Fibroblast of skin of back (primary cell): ENCODE measurements around the gene SMTN.
A peak's percentile ranks its signal among the peaks of the same experiment; 100 is the strongest.
"Not testable (repeated sequence)": the region's sequence is repeated elsewhere in the genome, so short reads cannot be mapped to it uniquely, and the experiment has no call there.

Source experiments
- DNase-seq: peaks from one replicate; pipeline ENCODE4 v3.0.0-alpha.2; 2013

SMTN gene

DNA sequence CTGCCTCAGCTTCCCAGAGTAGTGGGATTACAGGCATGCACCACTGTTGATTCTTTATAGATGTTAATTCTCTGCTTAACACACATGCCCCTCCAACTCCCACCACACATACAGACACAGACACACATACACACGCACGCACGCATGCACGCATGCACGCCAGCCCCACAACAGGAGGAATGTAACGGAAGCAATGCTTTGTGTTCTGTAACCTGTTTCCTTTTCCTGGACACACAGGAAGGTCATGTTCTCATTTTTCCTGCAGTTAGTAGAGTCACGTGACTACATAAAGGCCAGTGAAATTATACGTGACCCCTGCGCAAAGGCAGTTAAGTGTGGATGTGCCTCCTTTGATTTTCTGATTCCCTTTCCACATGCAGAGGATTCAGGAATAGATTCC, 8.0 kb upstream of the SMTN start:
- DNase-seq = not testable (repeated sequence)

DNA sequence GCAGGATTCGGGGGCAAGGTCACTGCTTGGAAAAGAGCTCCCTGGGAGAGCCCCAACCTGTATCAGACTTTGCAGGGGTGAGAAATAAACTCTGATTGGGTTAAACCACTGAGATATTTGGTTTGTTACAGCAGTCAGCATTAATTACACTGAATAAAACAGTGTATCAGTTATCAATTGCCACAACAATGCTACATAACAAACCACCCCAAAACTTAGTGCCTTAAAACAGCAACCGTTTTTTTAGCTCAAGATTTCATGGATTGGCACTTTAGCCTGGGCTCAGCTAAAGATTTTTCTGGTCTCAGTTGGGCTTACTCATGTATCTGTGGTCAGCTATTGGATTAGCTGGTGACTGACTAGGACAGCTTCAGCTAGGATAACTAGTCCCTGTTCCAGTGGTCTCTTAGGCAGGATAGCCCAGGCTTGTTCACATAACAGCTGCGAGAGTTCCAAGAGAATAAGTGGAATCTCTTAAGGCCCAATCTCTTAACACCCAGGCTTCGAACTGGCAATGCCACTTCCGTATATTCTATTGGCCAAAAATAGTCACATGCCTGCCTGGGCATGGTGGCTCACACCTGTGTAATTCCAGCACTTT, 7.5 kb upstream of the SMTN start:
- not testable (repeated sequence) for DNase-seq

GRCh38 chr22:31075961-31076360, 5.2 kb upstream of the SMTN start:
- DNase-seq = peak; percentile 73

- no peak for DNase-seq
Measured at GRCh38 chr22:31077681-31078080, 3.4 kb upstream of the SMTN start.

- DNase-seq = peak; percentile 47
Measured at GRCh38 chr22:31078389-31078788, 2.7 kb upstream of the SMTN start.

- DNase-seq = no peak
Measured at GRCh38 chr22:31079095-31079642, 1.9 kb upstream of the SMTN start.

GRCh38 chr22:31080164-31080847, 812 bp upstream of the SMTN start:
- DNase-seq = no peak

DNA sequence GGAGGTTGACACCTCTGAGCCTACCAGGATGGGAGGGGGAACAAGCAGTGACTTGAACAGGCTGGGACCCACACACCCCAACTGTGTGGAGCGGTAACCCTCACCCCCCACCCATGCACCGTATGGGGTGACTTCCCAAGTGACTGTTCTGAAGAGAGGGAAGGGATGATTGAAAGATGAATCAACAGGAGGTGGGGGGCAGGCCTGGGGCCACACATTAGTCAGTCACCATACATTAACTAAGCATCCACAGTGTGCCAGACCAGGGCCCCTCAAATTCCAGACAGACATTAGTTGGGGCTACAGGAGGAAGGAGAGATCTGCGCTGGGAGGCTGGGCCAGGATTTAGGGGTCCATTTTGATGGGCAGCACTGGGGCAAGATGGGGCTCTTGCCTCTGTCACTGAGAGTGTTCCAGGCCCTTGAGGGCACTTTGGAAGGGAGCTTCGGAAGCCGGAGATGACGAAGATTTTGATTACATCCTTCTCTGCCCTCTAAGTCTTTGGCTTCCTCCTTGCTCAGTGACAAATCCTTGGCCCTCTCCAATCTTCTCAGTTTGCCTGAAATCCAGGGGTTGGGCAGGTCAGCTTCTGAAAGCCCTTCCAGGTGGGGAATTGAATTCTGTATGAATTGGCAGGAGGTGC, 966 bp downstream of the SMTN start:
- DNase-seq = peak; percentile 58

- peak; percentile 61 for DNase-seq
Measured at GRCh38 chr22:31082606-31083376, 1.7 kb downstream of the SMTN start.

- DNase-seq = no peak
Measured at GRCh38 chr22:31083377-31083768, 2.3 kb downstream of the SMTN start.

DNA sequence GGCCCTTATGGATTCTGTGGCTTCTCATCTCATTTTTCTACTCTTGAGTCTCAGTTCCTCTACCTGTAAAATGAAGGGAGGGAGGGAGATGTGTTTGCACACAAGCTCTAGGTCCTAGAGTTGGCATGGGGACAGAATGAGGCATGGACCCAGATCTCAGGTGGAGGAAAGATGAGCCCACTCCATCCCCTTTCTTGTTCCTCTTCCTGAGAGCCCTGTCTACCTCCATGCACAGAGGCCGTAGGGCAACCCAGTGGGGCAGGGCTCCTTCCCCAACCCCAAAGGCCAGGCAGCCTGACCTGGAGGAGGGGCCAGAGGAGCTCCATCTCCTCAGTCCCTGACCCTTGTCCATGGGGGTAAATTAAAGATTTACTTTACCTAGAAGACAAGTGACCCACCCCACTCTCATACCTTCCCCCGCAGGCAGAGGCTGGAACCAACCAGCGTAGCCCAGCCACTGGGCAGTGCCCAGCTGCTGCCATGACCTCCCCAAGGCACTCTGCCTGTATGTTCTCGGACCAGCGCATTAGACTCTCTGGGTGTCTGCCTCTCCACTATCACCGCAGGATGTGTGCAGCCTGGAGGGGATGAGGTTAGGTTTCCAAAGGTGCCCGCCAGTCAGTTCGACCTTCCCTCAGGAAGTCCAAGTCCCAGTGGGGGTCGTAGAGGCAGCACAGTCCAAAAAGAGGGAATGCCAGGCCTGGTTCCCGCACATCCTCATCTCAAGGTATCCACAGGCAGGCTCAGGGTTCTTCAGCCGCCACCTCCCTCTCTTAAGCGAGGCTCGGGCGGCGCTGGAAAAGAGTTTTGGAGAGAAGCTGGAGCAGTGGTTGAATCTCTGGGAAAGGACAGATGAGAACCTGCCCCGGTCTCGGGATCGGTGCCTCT, 3.0 kb downstream of the SMTN start:
- no peak for DNase-seq

- peak; percentile 92 for DNase-seq
Measured at GRCh38 chr22:31084811-31085492, 3.8 kb downstream of the SMTN start.

GRCh38 chr22:31085493-31085824, 4.3 kb downstream of the SMTN start:
- no peak for DNase-seq

DNA sequence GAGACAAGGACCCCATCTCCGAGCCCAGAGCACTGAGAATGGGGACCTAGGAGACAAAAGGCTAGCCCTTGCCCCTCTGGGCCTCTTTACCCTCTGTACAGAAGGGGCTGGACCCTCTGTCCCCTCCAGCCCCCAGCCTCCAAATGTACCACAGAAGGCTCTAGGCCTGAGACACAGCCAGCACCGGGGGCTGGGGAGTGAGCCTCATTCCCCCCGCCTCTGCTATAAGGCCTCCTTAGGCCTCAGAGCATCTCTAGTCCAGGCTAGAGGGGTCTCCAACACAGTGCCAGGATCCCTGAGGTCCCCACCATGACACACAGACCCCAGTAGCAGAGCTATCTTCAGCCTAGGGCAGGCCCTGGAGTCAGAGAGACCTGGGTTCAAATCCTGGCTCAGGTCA, 4.8 kb downstream of the SMTN start:
- DNase-seq = no peak

GRCh38 chr22:31086703-31087330, 5.7 kb downstream of the SMTN start:
- no peak for DNase-seq

GRCh38 chr22:31087744-31088215, 6.7 kb downstream of the SMTN start:
- DNase-seq = no peak

GRCh38 chr22:31088233-31088986, 7.3 kb downstream of the SMTN start:
- no peak for DNase-seq

DNA sequence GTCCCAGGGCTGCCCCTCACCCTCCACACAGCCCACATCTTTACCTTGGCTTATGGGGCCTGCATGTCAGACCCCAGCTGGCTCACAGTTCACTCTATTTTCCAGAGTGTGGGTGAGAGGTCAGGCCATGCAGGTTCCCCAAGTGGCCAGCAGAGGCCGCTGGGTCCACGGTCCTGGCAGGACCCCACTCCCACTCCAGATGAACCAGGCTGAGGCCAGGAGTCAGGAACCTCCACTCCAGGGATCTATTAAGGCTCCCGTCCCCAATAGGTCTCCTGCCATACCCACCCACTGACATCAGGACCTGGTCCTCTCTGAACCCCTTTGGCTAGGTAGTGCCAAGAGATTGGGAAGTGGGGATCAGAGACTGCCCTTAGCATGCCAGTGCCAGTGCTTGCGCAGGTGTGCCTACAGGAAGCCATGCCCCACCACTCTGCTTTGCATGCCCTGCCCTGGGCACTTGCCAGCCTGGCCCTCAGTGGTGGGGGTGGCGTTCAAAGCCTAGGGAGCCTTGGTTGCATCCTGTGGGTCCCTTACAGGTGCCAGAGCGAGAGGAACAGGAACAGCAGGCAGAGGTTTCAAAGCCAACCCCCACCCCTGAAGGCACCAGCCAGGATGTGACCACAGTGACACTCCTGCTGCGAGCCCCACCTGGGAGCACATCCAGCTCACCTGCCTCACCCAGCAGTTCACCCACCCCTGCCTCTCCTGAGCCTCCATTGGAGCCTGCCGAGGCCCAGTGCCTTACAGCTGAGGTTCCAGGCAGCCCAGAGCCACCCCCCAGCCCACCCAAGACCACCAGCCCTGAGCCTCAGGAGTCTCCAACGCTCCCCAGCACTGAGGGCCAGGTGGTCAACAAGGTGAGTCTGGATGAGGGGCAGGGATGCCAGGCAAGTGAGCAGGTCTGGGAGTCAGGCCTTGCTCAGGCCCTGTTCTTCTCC, 8.3 kb downstream of the SMTN start:
- no peak for DNase-seq
